GM06990 (cell line): ENCODE measurements around the gene HNRNPDL.

Experiments
- DNase-seq: peaks from one replicate; pipeline ENCODE4 v3.0.0-alpha.2; 2011; ENCODE audit not compliant: insufficient read length; ENCODE audit errors: extremely low read depth
- H3K27me3 ChIP-seq: replicated peaks from 2 replicates; pipeline ENCODE4 v1.6.0; 2011; ENCODE audit warnings: low read length; ENCODE audit not compliant: control insufficient read depth, insufficient read depth
- H3K36me3 ChIP-seq: 2 replicates; pipeline ENCODE4 v1.5.1; 2011; ENCODE audit warnings: low read length; ENCODE audit not compliant: control insufficient read depth, insufficient read depth
- H3K4me3 ChIP-seq: replicated peaks from 2 replicates; pipeline ENCODE4 v1.5.1; 2011; ENCODE audit warnings: low read depth, mild to moderate bottlenecking, control low read depth, low read length
- CTCF ChIP-seq: IDR thresholded peaks from 2 replicates; pipeline ENCODE4 v1.5.1; 2011; ENCODE audit warnings: low read length, control low read depth, mild to moderate bottlenecking, inconsistent platforms; ENCODE audit not compliant: insufficient read depth, poor library complexity, severe bottlenecking

HNRNPDL gene

GRCh38 chr4:82467471-82467870 lies 37.2 kb upstream of the HNRNPDL start:
- DNase-seq, result no peak
- no peak overlapping the region for H3K4me3 ChIP-seq
- peaks cover 4% of the 10 kb centered on the region for H3K36me3 ChIP-seq
- TF ChIP-seq CTCF, result no peak
- no peaks in the 10 kb centered on the region for H3K27me3 ChIP-seq

- H3K4me3 ChIP-seq, result no peak overlapping the region
- no peaks in the 10 kb centered on the region for H3K27me3 ChIP-seq
- no peak for DNase-seq
- H3K36me3 ChIP-seq, result peaks cover 8% of the 10 kb centered on the region
- TF ChIP-seq CTCF, result no peak
These were observed 33.0 kb upstream of the HNRNPDL start for GRCh38 chr4:82463221-82463620.

- Histone ChIP-seq H3K36me3 (peaks cover 8% of the 10 kb centered on the region), H3K27me3 (no peaks in the 10 kb centered on the region), H3K4me3 (no peak overlapping the region)
- TF ChIP-seq CTCF, result peak; percentile 81
- peak; percentile 33 for DNase-seq
These were observed 32.2 kb upstream of the HNRNPDL start for GRCh38 chr4:82462415-82462831.

GRCh38 chr4:82461710-82462109 lies 31.4 kb upstream of the HNRNPDL start:
- DNase-seq, result no peak
- TF ChIP-seq CTCF, result no peak
- H3K27me3 ChIP-seq, result no peaks in the 10 kb centered on the region
- H3K36me3 ChIP-seq, result peaks cover 9% of the 10 kb centered on the region
- no peak overlapping the region for H3K4me3 ChIP-seq

GRCh38 chr4:82458729-82459128 lies 28.5 kb upstream of the HNRNPDL start:
- Histone ChIP-seq H3K27me3 (no peaks in the 10 kb centered on the region), H3K36me3 (peaks cover 9% of the 10 kb centered on the region), H3K4me3 (no peak overlapping the region)
- DNase-seq, result no peak
- no peak for TF ChIP-seq CTCF

GRCh38 chr4:82457266-82457665 lies 27.0 kb upstream of the HNRNPDL start:
- Histone ChIP-seq H3K36me3 (peaks cover 5% of the 10 kb centered on the region), H3K27me3 (no peaks in the 10 kb centered on the region), H3K4me3 (no peak overlapping the region)
- DNase-seq, result no peak
- no peak for TF ChIP-seq CTCF
